HepG2 (cell line): ENCODE data around the gene KRTCAP3. TPM values are rescaled to one million over a fixed set of nuclear protein-coding genes. Genes with fewer than 3 reads are reported as not detected.

Source experiments
- AKAP8 ChIP-seq: sonication (generic); formaldehyde crosslinking; IDR thresholded peaks from 2 replicates; pipeline ENCODE4 v1.5.1; 2020; ENCODE audit warnings: mild to moderate bottlenecking, missing genetic modification reagents
- CBX5 ChIP-seq: sonication (generic); formaldehyde crosslinking; IDR thresholded peaks from 2 replicates; pipeline ENCODE4 v1.4.0; 2020; ENCODE audit warnings: missing genetic modification reagents, borderline replicate concordance
- CCDC6 ChIP-seq: sonication (generic); formaldehyde crosslinking; IDR thresholded peaks from 2 replicates; pipeline ENCODE4 v1.8.1; 2022; ENCODE audit warnings: mild to moderate bottlenecking, missing genetic modification reagents, moderate library complexity
- MXI1 ChIP-seq: IDR thresholded peaks from 3 replicates; pipeline ENCODE4 v1.6.1; 2012; ENCODE audit warnings: low read depth, low read length, inconsistent platforms, borderline replicate concordance
- NKX3-1 ChIP-seq: sonication (generic); formaldehyde crosslinking; IDR thresholded peaks from 2 replicates; pipeline ENCODE4 v1.5.0; 2020; ENCODE audit warnings: missing genetic modification reagents
- NR2F6 ChIP-seq, 2 experiments: IDR thresholded peaks; 2 replicates each; pipeline ENCODE4 v1.6.1; 2016; ENCODE audit warnings: antibody characterized with exemption in 1 of 2, mild to moderate bottlenecking in 1 of 2
- RCOR2 ChIP-seq: IDR thresholded peaks from 2 replicates; pipeline ENCODE4 v1.6.1; 2016; ENCODE audit warnings: missing biosample characterization, missing genetic modification reagents
- REL ChIP-seq: sonication (generic); formaldehyde crosslinking; conservative IDR thresholded peaks from 2 replicates; pipeline ENCODE4 v1.8.0; 2022; ENCODE audit warnings: mild to moderate bottlenecking, missing genetic modification reagents, moderate library complexity
- SETDB1 ChIP-seq: sonication (generic); formaldehyde crosslinking; IDR thresholded peaks from 2 replicates; pipeline ENCODE4 v1.5.1; 2020; ENCODE audit warnings: missing genetic modification reagents, mild to moderate bottlenecking, borderline replicate concordance
- SRY ChIP-seq: sonication (generic); formaldehyde crosslinking; IDR thresholded peaks from 2 replicates; pipeline ENCODE4 v1.8.0; 2022; ENCODE audit warnings: mild to moderate bottlenecking, missing genetic modification reagents
- TCF12 ChIP-seq, 2 experiments: fragments of 450-650 bp in 1 of 2; sonication (generic) in 1 of 2; formaldehyde crosslinking in 1 of 2; IDR thresholded peaks; 2 replicates each; pipeline versions ENCODE4 v1.6.1 to v1.8.0; 2017 to 2022; ENCODE audit warnings: antibody characterized with exemption in 1 of 2, mild to moderate bottlenecking in 1 of 2, missing genetic modification reagents in 1 of 2, moderate library complexity in 1 of 2
- THRA ChIP-seq: sonication (generic); formaldehyde crosslinking; IDR thresholded peaks from 2 replicates; pipeline ENCODE4 v1.4.0; 2020; ENCODE audit warnings: missing genetic modification reagents, borderline replicate concordance
- TOE1 ChIP-seq: sonication (generic); formaldehyde crosslinking; IDR thresholded peaks from 2 replicates; pipeline ENCODE4 v1.4.0; 2020; ENCODE audit warnings: mild to moderate bottlenecking, missing genetic modification reagents
- ZNF143 ChIP-seq: sonication (generic); formaldehyde crosslinking; IDR thresholded peaks from 2 replicates; pipeline ENCODE4 v1.4.0; 2020; ENCODE audit warnings: missing genetic modification reagents
- ZNF17 ChIP-seq: sonication (generic); formaldehyde crosslinking; IDR thresholded peaks from 2 replicates; pipeline ENCODE4 v1.5.0; 2020; ENCODE audit warnings: mild to moderate bottlenecking, missing genetic modification reagents
- ZNF282 ChIP-seq: fragments of 450-650 bp; IDR thresholded peaks from 2 replicates; pipeline ENCODE4 v1.6.1; 2018; ENCODE audit not compliant: partially characterized antibody
- ZNF784 ChIP-seq: sonication (generic); formaldehyde crosslinking; IDR thresholded peaks from 2 replicates; pipeline ENCODE4 v1.5.1; 2020; ENCODE audit warnings: missing genetic modification reagents, mild to moderate bottlenecking, borderline replicate concordance
- polyA plus RNA-seq, 8 experiments: library from polyadenylated mRNA; depleted of rRNA in 3 of 8; stranded (reverse) in 7 of 8; unstranded in 1 of 8; fragments of >200 nt; fragmentation: Illumina TruSeq in 4 of 8; extraction: Trizol in 4 of 8; gene quantifications; 2 replicates each; pipeline versions ENCODE4 v1.2.1 to v1.2.3, GENCODE V29; 2011 to 2016; ENCODE audit warnings: low read depth in 4 of 8, missing spikeins in 1 of 8, mixed read lengths in 1 of 8; ENCODE audit not compliant: insufficient read depth in 1 of 8
- total RNA-seq, 5 experiments: library from RNA; depleted of rRNA; stranded (reverse); fragments of >200 nt; fragmentation: Illumina TruSeq; extraction: Trizol; gene quantifications; 2 replicates each; pipeline ENCODE4 v1.2.3, GENCODE V29; 2016; ENCODE audit warnings: low read depth in 1 of 5
- TF ChIP-seq, protein P1 (sequence below): sonication (generic); formaldehyde crosslinking; IDR thresholded peaks from 2 replicates; pipeline ENCODE4 v1.4.0; 2020; ENCODE audit warnings: missing genetic modification reagents
- TF ChIP-seq, protein P2 (sequence below): sonication (generic); formaldehyde crosslinking; IDR thresholded peaks from 2 replicates; pipeline ENCODE4 v1.8.0; 2022; ENCODE audit warnings: mild to moderate bottlenecking, missing genetic modification reagents, moderate library complexity
- TF ChIP-seq, protein P3 (sequence below): sonication (generic); formaldehyde crosslinking; IDR thresholded peaks from 2 replicates; pipeline ENCODE4 v1.8.0; 2023; ENCODE audit warnings: mild to moderate bottlenecking, missing genetic modification reagents
- TF ChIP-seq, protein P4 (sequence below): sonication (generic); formaldehyde crosslinking; IDR thresholded peaks from 2 replicates; pipeline ENCODE4 v1.4.0; 2020; ENCODE audit warnings: missing genetic modification reagents, low read depth, mild to moderate bottlenecking, borderline replicate concordance

The KRTCAP3 gene
- total and polyA plus RNA-seq, 2 of the 13 experiments (the other 11 are each of a cell fraction or from before 2014, with no cell fraction given): 2.1 to 4.5 TPM

GRCh38 chr2:27409321-27410073, 32.7 kb upstream of the KRTCAP3 start, which contains the start of gene PPM1G (continued):
- 0 out of 2 replicates have a peak, but pooled peaks have one; percentile 9 for TF ChIP-seq THRA (CRISPR knock-in tag)
- TF ChIP-seq MXI1: peak; percentile 91
- TF ChIP-seq ZNF143 (CRISPR knock-in tag): peak; percentile 58
- TF ChIP-seq, protein P1, sequence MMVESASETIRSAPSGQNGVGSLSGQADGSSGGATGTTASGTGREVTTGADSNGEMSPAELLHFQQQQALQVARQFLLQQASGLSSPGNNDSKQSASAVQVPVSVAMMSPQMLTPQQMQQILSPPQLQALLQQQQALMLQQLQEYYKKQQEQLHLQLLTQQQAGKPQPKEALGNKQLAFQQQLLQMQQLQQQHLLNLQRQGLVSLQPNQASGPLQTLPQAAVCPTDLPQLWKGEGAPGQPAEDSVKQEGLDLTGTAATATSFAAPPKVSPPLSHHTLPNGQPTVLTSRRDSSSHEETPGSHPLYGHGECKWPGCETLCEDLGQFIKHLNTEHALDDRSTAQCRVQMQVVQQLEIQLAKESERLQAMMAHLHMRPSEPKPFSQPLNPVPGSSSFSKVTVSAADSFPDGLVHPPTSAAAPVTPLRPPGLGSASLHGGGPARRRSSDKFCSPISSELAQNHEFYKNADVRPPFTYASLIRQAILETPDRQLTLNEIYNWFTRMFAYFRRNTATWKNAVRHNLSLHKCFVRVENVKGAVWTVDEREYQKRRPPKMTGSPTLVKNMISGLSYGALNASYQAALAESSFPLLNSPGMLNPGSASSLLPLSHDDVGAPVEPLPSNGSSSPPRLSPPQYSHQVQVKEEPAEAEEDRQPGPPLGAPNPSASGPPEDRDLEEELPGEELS: peak; percentile 44; the same call in 1 of the 2 replicates
- TF ChIP-seq, protein P2, sequence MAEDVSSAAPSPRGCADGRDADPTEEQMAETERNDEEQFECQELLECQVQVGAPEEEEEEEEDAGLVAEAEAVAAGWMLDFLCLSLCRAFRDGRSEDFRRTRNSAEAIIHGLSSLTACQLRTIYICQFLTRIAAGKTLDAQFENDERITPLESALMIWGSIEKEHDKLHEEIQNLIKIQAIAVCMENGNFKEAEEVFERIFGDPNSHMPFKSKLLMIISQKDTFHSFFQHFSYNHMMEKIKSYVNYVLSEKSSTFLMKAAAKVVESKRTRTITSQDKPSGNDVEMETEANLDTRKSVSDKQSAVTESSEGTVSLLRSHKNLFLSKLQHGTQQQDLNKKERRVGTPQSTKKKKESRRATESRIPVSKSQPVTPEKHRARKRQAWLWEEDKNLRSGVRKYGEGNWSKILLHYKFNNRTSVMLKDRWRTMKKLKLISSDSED (CRISPR knock-in tag): no peak; the same call in 1 of the 2 replicates
- TF ChIP-seq SRY: peak; percentile 83; the same call in 1 of the 2 replicates
- no peak for TF ChIP-seq REL
- TF ChIP-seq NR2F6 (IDR thresholded peaks at IDR 0.05): no peak
- TF ChIP-seq NR2F6 (CRISPR knock-in tag; IDR thresholded peaks at IDR 0.05): no peak; the same call in 1 of the 2 replicates
- no peak for TF ChIP-seq SETDB1 (CRISPR knock-in tag)
- TF ChIP-seq CCDC6 (CRISPR knock-in tag): peak; percentile 97; the same call in 1 of the 2 replicates
- TF ChIP-seq, protein P3, sequence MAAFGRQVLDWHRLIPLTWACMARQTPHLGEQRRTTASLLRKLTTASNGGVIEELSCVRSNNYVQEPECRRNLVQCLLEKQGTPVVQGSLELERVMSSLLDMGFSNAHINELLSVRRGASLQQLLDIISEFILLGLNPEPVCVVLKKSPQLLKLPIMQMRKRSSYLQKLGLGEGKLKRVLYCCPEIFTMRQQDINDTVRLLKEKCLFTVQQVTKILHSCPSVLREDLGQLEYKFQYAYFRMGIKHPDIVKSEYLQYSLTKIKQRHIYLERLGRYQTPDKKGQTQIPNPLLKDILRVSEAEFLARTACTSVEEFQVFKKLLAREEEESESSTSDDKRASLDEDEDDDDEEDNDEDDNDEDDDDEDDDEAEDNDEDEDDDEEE (CRISPR knock-in tag): peak; percentile 83; the same call in 1 of the 2 replicates
- TF ChIP-seq TOE1 (CRISPR knock-in tag): no peak; the same call in 1 of the 2 replicates
- TF ChIP-seq AKAP8: peak; percentile 88; the same call in 1 of the 2 replicates
- TF ChIP-seq, protein P4, sequence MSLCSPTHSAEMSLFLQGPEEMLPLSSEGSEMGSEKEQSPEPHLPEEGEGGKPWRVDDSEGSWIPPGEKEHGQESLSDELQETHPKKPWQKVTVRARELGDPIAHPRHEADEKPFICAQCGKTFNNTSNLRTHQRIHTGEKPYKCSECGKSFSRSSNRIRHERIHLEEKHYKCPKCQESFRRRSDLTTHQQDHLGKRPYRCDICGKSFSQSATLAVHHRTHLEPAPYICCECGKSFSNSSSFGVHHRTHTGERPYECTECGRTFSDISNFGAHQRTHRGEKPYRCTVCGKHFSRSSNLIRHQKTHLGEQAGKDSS: peak; percentile 87; the same call in 1 of the 2 replicates
- TF ChIP-seq RCOR2 (CRISPR knock-in tag): no peak
- TF ChIP-seq NKX3-1 (CRISPR knock-in tag): peak; percentile 90; the same call in 1 of the 2 replicates
- peak; percentile 98 for TF ChIP-seq ZNF784 (CRISPR knock-in tag)
- peak; percentile 31; the same call in 1 of the 2 replicates for TF ChIP-seq CBX5
- no peak for TF ChIP-seq ZNF282
- TF ChIP-seq TCF12 (IDR thresholded peaks at IDR 0.05): no peak
- TF ChIP-seq TCF12 (CRISPR knock-in tag; IDR thresholded peaks at IDR 0.05): peak; percentile 93
- TF ChIP-seq ZNF17: no peak
